ENCODE results near the gene SLC4A3. TPM values are rescaled to one million over a fixed set of nuclear protein-coding genes. Genes with fewer than 3 reads are reported as not detected.

The SLC4A3 gene
- polyA plus RNA-seq, 1 of the 3 experiments (the other 2 are of a cell fraction) = 12.3 TPM

DNA sequence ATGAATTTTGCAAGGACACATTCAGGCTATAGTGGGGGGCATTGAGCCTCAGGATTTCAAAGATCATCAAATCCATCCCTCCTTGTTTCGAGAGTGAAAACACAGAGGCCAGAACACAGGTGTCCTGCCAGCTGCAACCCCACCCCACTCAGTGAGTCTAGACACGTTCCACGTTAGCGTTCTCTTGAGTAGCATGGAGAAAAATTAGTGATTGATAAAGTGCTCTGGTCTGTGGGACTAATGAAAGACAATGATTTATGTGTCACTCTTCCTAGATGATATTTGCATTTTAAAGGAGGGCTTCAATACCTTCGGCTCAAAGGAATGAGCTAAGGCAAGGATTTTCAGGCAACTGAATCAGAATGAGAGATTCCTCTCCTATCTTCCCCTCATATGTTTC is 43.8 kb downstream of the SLC4A3 start:
- H3K9me3 ChIP-seq = no peaks in the 10 kb centered on the region
- no peak overlapping the region for H3K4me3 ChIP-seq (ENCODE audit: low read depth in 2 of 2, low read length in 1 of 2)
- WGBS (ENCODE audit: low lambda C conversion rate) = 44% methylated on average over 5 of the region's 5 CpGs
- H4K20me1 ChIP-seq (ENCODE audit: insufficient read depth) = no peaks in the 10 kb centered on the region
- H3K9ac ChIP-seq = no peak overlapping the region
- H3K4me1 ChIP-seq (ENCODE audit: control insufficient read depth in 1 of 2, insufficient read depth in 2 of 2, low read depth in 1 of 2, low read length in 1 of 2) = no peaks in the 10 kb centered on the region
- no peak overlapping the region for H3K27ac ChIP-seq (ENCODE audit: low read depth in 2 of 2, low read length in 1 of 2)
- H3K27me3 ChIP-seq (ENCODE audit: insufficient read depth) = peaks cover 56% of the 10 kb centered on the region
- no peak overlapping the region for H2AFZ ChIP-seq (ENCODE audit: low read depth)
- H3K36me3 ChIP-seq (replicated peaks in 1 of 2; ENCODE audit: control insufficient read depth in 1 of 2, insufficient read depth in 2 of 2, low read length in 1 of 2) = no peaks in the 10 kb centered on the region
- ChIA-PET POLR2A (interaction anchor here (0.8 kb wide), 1 partner anchor 73 kb away, joined by 3 read pairs; the partner anchor contains the start of gene STK11IP), CTCF (interaction anchor here (0.9 to 3.1 kb wide), 7 partner anchors 13 to 376 kb away, joined by 3 to 16 read pairs (median 5); no protein-coding TSS in a partner anchor)
- H3K79me2 ChIP-seq (ENCODE audit: insufficient read depth) = no peaks in the 10 kb centered on the region
- no peaks in the 10 kb centered on the region for H3F3A ChIP-seq (replicated peaks; ENCODE audit: insufficient read depth)
- no peaks in the 10 kb centered on the region for H3K9me2 ChIP-seq
- TF ChIP-seq FOXM1 (IDR thresholded peaks at IDR 0.05; ENCODE audit: low read depth) (no peak), GATA2 (CRISPR knock-in tag; IDR thresholded peaks at IDR 0.05) (no peak), REST (IDR thresholded peaks at IDR 0.05; ENCODE audit: low read depth, low read length) (no peak), EZH2phosphoT487 (IDR thresholded peaks at IDR 0.05; ENCODE audit: borderline replicate concordance, low read depth) (no peak), CHD2 (IDR thresholded peaks at IDR 0.05; ENCODE audit: low read length, partially characterized antibody) (no peak)
- TF ChIP-seq, protein P1, sequence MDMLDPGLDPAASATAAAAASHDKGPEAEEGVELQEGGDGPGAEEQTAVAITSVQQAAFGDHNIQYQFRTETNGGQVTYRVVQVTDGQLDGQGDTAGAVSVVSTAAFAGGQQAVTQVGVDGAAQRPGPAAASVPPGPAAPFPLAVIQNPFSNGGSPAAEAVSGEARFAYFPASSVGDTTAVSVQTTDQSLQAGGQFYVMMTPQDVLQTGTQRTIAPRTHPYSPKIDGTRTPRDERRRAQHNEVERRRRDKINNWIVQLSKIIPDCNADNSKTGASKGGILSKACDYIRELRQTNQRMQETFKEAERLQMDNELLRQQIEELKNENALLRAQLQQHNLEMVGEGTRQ (IDR thresholded peaks at IDR 0.05; ENCODE audit: borderline replicate concordance, low read depth, low read length) = no peak
- DNase-seq = no peak
- H3K4me2 ChIP-seq = no peak overlapping the region

DNA sequence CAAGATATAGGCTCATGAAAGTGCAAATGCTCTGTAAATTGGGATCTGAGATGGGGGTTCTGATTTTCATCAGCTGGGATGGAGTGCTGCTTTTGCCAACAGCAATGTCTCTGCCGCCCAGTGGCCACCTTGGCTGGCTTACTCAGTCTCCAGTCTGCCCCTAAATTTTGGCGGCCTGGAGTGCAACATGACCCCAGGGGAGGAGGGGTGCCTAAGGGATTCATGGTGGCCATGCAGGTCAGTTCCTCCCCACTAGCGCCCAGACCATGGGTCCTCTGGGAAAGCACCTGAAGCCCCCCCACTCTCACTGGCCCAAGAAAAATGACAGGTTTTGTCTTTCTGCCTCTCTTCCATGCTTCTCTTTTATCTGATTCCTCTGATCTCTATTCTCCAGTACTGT is 45.0 kb downstream of the SLC4A3 start:
- Histone ChIP-seq H3K4me3 (ENCODE audit: low read depth in 2 of 2, low read length in 1 of 2) (no peak overlapping the region), H3K27ac (ENCODE audit: low read depth in 2 of 2, low read length in 1 of 2) (no peak overlapping the region), H3K9me3 (no peaks in the 10 kb centered on the region), H3K9ac (no peak overlapping the region), H3F3A (replicated peaks; ENCODE audit: insufficient read depth) (no peaks in the 10 kb centered on the region), H3K36me3 (replicated peaks in 1 of 2; ENCODE audit: control insufficient read depth in 1 of 2, insufficient read depth in 2 of 2, low read length in 1 of 2) (no peaks in the 10 kb centered on the region), H4K20me1 (ENCODE audit: insufficient read depth) (no peaks in the 10 kb centered on the region), H3K4me1 (ENCODE audit: control insufficient read depth in 1 of 2, insufficient read depth in 2 of 2, low read depth in 1 of 2, low read length in 1 of 2) (no peaks in the 10 kb centered on the region), H3K27me3 (ENCODE audit: insufficient read depth) (peaks cover 56% of the 10 kb centered on the region), H2AFZ (ENCODE audit: low read depth) (no peak overlapping the region), H3K9me2 (no peaks in the 10 kb centered on the region), H3K79me2 (ENCODE audit: insufficient read depth) (no peaks in the 10 kb centered on the region), H3K4me2 (no peak overlapping the region)
- CTCF ChIA-PET = interaction anchor here (1.2 to 3.1 kb wide), 4 partner anchors 15 to 131 kb away, joined by 3 to 16 read pairs (median 4); no protein-coding TSS in a partner anchor
- POLR2A ChIA-PET = no interaction called here
- WGBS (ENCODE audit: low lambda C conversion rate) = 23% methylated on average over 3 of the region's 3 CpGs
- no peak for DNase-seq
- TF ChIP-seq JUND (IDR thresholded peaks at IDR 0.05) = no peak
- no peak for TF ChIP-seq SIN3A (IDR thresholded peaks at IDR 0.05; ENCODE audit: borderline replicate concordance, low read depth, low read length)
- TF ChIP-seq GATA2 (CRISPR knock-in tag; IDR thresholded peaks at IDR 0.05) = no peak
- TF ChIP-seq MEF2A (IDR thresholded peaks at IDR 0.05; ENCODE audit: borderline replicate concordance, low read depth) = no peak
- no peak for TF ChIP-seq SMC3 (IDR thresholded peaks at IDR 0.05; ENCODE audit: low read depth, low read length)
- no peak for TF ChIP-seq YY1 (IDR thresholded peaks at IDR 0.05; ENCODE audit: low read depth)
- no peak for TF ChIP-seq POLR2AphosphoS5 (IDR thresholded peaks at IDR 0.05; ENCODE audit: low read depth, low read length)
- no peak for TF ChIP-seq MXI1 (IDR thresholded peaks at IDR 0.05; ENCODE audit: low read depth, low read length)
- TF ChIP-seq RCOR1 (IDR thresholded peaks at IDR 0.05; ENCODE audit: low read length) = no peak
- TF ChIP-seq TAF1 (IDR thresholded peaks at IDR 0.05; ENCODE audit: borderline replicate concordance, low read depth, low read length) = no peak
- TF ChIP-seq REST (IDR thresholded peaks at IDR 0.05; ENCODE audit: low read depth, low read length) = no peak
- no peak for TF ChIP-seq FOSL2 (IDR thresholded peaks at IDR 0.05; ENCODE audit: borderline replicate concordance, low read depth)
- TF ChIP-seq, protein P1 (IDR thresholded peaks at IDR 0.05; ENCODE audit: borderline replicate concordance, low read depth, low read length) = no peak
